ENCODE measurements around the gene GRAMD2B. TPM values are rescaled to one million over a fixed set of nuclear protein-coding genes. Genes with fewer than 3 reads are reported as not detected.

GRAMD2B gene
- total RNA-seq, 1 experiment from 2014 or later = 4.1 TPM

DNA sequence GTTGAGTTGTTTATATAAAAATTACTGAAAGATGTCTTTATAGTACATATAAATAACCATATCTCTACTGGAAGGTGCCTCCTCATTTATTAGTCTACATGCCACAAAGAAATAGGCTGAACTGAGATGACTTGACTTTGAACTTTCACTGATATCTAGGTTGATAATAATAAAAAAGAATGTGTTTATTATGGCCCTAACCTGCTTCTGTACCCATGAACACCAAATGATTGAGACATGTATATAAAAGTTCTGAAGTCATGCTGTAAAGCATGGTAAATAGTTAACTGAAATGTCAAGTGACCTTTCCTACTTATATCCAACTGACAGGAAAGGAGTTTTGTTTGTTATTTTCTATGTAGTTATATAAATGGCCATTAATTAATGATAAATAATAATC lies 33.2 kb upstream of the GRAMD2B start:
- TF ChIP-seq SIN3A (IDR thresholded peaks at IDR 0.05; ENCODE audit: borderline replicate concordance, insufficient read depth, low read depth, low read length) (no peak), POLR2AphosphoS5 (IDR thresholded peaks at IDR 0.05; ENCODE audit: low read depth, low read length) (no peak), TCF7L2 (IDR thresholded peaks at IDR 0.05; ENCODE audit: low read depth, low read length) (no peak)
- TF ChIP-seq, protein P1, sequence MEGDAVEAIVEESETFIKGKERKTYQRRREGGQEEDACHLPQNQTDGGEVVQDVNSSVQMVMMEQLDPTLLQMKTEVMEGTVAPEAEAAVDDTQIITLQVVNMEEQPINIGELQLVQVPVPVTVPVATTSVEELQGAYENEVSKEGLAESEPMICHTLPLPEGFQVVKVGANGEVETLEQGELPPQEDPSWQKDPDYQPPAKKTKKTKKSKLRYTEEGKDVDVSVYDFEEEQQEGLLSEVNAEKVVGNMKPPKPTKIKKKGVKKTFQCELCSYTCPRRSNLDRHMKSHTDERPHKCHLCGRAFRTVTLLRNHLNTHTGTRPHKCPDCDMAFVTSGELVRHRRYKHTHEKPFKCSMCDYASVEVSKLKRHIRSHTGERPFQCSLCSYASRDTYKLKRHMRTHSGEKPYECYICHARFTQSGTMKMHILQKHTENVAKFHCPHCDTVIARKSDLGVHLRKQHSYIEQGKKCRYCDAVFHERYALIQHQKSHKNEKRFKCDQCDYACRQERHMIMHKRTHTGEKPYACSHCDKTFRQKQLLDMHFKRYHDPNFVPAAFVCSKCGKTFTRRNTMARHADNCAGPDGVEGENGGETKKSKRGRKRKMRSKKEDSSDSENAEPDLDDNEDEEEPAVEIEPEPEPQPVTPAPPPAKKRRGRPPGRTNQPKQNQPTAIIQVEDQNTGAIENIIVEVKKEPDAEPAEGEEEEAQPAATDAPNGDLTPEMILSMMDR (IDR thresholded peaks at IDR 0.05) = no peak
- TF ChIP-seq, protein P2, sequence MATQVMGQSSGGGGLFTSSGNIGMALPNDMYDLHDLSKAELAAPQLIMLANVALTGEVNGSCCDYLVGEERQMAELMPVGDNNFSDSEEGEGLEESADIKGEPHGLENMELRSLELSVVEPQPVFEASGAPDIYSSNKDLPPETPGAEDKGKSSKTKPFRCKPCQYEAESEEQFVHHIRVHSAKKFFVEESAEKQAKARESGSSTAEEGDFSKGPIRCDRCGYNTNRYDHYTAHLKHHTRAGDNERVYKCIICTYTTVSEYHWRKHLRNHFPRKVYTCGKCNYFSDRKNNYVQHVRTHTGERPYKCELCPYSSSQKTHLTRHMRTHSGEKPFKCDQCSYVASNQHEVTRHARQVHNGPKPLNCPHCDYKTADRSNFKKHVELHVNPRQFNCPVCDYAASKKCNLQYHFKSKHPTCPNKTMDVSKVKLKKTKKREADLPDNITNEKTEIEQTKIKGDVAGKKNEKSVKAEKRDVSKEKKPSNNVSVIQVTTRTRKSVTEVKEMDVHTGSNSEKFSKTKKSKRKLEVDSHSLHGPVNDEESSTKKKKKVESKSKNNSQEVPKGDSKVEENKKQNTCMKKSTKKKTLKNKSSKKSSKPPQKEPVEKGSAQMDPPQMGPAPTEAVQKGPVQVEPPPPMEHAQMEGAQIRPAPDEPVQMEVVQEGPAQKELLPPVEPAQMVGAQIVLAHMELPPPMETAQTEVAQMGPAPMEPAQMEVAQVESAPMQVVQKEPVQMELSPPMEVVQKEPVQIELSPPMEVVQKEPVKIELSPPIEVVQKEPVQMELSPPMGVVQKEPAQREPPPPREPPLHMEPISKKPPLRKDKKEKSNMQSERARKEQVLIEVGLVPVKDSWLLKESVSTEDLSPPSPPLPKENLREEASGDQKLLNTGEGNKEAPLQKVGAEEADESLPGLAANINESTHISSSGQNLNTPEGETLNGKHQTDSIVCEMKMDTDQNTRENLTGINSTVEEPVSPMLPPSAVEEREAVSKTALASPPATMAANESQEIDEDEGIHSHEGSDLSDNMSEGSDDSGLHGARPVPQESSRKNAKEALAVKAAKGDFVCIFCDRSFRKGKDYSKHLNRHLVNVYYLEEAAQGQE (IDR thresholded peaks at IDR 0.05; ENCODE audit: insufficient read depth in 1 of 2, low read depth in 2 of 2, low read length in 1 of 2) = no peak
- CTCF ChIA-PET = no interaction called here
- DNase-seq (ENCODE audit: low read depth, low spot score) (no peak), ATAC-seq (no peak)
- in situ Hi-C loops (cut with HindIII; ENCODE audit: low pct_unique_long_range_greater_than_20kb, low sequenced_read_pairs) = no loop called here
- no TSS peak for BruUV-seq (replicated peaks)
- Histone ChIP-seq H3K9me3 (ENCODE audit: control insufficient read depth, insufficient read depth, low read depth, low read length) (no peaks in the 10 kb centered on the region), H3K4me3 (ENCODE audit: low read depth in 2 of 2, low read length in 2 of 2) (no peak overlapping the region), H3K4me1 (ENCODE audit: control insufficient read depth, insufficient read depth, low read length) (no peaks in the 10 kb centered on the region), H3K36me3 (ENCODE audit: control insufficient read depth, insufficient read depth, low read length) (no peaks in the 10 kb centered on the region), H3K27me3 (ENCODE audit: control insufficient read depth, insufficient read depth, low read length) (no peaks in the 10 kb centered on the region), H3K27ac (ENCODE audit: low read length) (no peak overlapping the region)
- POLR2A ChIA-PET = no interaction called here
- intact Hi-C loops (cut with micrococcal nuclease; ENCODE audit: unreplicated experiment) = no loop called here

DNA sequence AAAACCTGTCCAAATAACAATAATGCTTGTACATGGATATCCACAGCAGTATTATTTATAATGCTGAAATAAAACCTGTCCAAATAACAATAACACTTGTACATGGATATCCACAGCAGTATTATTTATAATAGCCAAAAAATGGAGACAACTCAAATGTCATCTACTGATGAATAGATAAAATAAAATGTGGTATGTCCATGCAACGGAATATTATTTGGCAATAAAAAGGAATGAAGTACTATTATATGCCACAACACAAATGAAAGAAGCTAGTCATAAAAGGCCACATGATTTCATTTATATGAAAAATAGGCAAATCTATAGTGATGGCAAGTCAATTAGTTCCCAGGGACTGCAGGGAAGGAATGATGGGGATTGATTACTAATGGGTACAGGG lies 31.8 kb upstream of the GRAMD2B start:
- in situ Hi-C loops (cut with HindIII; ENCODE audit: low pct_unique_long_range_greater_than_20kb, low sequenced_read_pairs) = no loop called here
- H3K9me3 ChIP-seq (ENCODE audit: control insufficient read depth, insufficient read depth, low read depth, low read length) = no peaks in the 10 kb centered on the region

More for the DNA sequence above, 31.8 kb upstream of the GRAMD2B start:
- intact Hi-C loops (cut with micrococcal nuclease; ENCODE audit: unreplicated experiment) = no loop called here
- CTCF ChIA-PET = no interaction called here
- Histone ChIP-seq H3K4me1 (ENCODE audit: control insufficient read depth, insufficient read depth, low read length) (no peaks in the 10 kb centered on the region), H3K36me3 (ENCODE audit: control insufficient read depth, insufficient read depth, low read length) (no peaks in the 10 kb centered on the region), H3K4me3 (ENCODE audit: low read depth in 2 of 2, low read length in 2 of 2) (no peak overlapping the region), H3K27ac (ENCODE audit: low read length) (no peak overlapping the region), H3K27me3 (ENCODE audit: control insufficient read depth, insufficient read depth, low read length) (no peaks in the 10 kb centered on the region)
- ATAC-seq (no peak), DNase-seq (ENCODE audit: low read depth, low spot score) (no peak)
- TF ChIP-seq TCF7L2 (IDR thresholded peaks at IDR 0.05; ENCODE audit: low read depth, low read length) = no peak
- TF ChIP-seq POLR2AphosphoS5 (IDR thresholded peaks at IDR 0.05; ENCODE audit: low read depth, low read length) = no peak
- TF ChIP-seq, protein P1 (IDR thresholded peaks at IDR 0.05) = no peak
- TF ChIP-seq, protein P2 (IDR thresholded peaks at IDR 0.05; ENCODE audit: insufficient read depth in 1 of 2, low read depth in 2 of 2, low read length in 1 of 2) = no peak
- TF ChIP-seq SIN3A (IDR thresholded peaks at IDR 0.05; ENCODE audit: borderline replicate concordance, insufficient read depth, low read depth, low read length) = no peak
- POLR2A ChIA-PET = no interaction called here
- no TSS peak for BruUV-seq (replicated peaks)
